GM18861 (cell line): ENCODE measurements around the gene HAO2.
"Not testable (repeated sequence)": the region's sequence is repeated elsewhere in the genome, so short reads cannot be mapped to it uniquely, and the experiment has no call there.

Experiments used
- ATAC-seq: cut with Tn5 transposase; IDR thresholded peaks from one replicate; pipeline ENCODE4 v1.9.1; 2021; ENCODE audit not compliant: unreplicated experiment

The HAO2 gene

GRCh38 chr1:119376594-119376993 lies 8.0 kb downstream of the HAO2 start:
- no peak for ATAC-seq

GRCh38 chr1:119377594-119377993 lies 9.0 kb downstream of the HAO2 start:
- ATAC-seq, result not testable (repeated sequence)

GRCh38 chr1:119379117-119379516 lies 10.5 kb downstream of the HAO2 start:
- no peak for ATAC-seq

GRCh38 chr1:119380304-119380703 lies 11.7 kb downstream of the HAO2 start:
- ATAC-seq, result no peak

GRCh38 chr1:119380983-119381662 lies 12.5 kb downstream of the HAO2 start:
- ATAC-seq, result no peak

- ATAC-seq, result no peak
Measured at GRCh38 chr1:119384591-119384990, 16.0 kb downstream of the HAO2 start.

- no peak for ATAC-seq
Measured at GRCh38 chr1:119385650-119386049, 17.1 kb downstream of the HAO2 start.

- ATAC-seq, result no peak
Measured at GRCh38 chr1:119387858-119388257, 19.3 kb downstream of the HAO2 start.

GRCh38 chr1:119388450-119388849 lies 19.9 kb downstream of the HAO2 start:
- ATAC-seq, result no peak

GRCh38 chr1:119390526-119390925 lies 21.9 kb downstream of the HAO2 start:
- ATAC-seq, result no peak

- ATAC-seq, result no peak
Measured at GRCh38 chr1:119391749-119392148, 23.2 kb downstream of the HAO2 start.

- ATAC-seq, result no peak
Measured at GRCh38 chr1:119394085-119394484, 25.5 kb downstream of the HAO2 start.

- ATAC-seq, result no peak
Measured at GRCh38 chr1:119396982-119397381, 28.4 kb downstream of the HAO2 start.

GRCh38 chr1:119397986-119398385 lies 29.4 kb downstream of the HAO2 start:
- ATAC-seq, result no peak

- ATAC-seq, result no peak
Measured at GRCh38 chr1:119404736-119405135, 36.2 kb downstream of the HAO2 start.

GRCh38 chr1:119409731-119410130 lies 41.1 kb downstream of the HAO2 start:
- no peak for ATAC-seq

GRCh38 chr1:119410961-119411360 lies 42.4 kb downstream of the HAO2 start:
- no peak for ATAC-seq

GRCh38 chr1:119414950-119415349 lies 46.4 kb downstream of the HAO2 start, which contains the start of gene HSD3B2:
TSS of gene HSD3B2 (plus strand) at chr1:119415150. CDS start at chr1:119415420, 270 bp downstream.
- ATAC-seq, result no peak

- no peak for ATAC-seq
Measured at GRCh38 chr1:119416006-119416640, 47.5 kb downstream of the HAO2 start.

GRCh38 chr1:119419109-119419508 lies 50.5 kb downstream of the HAO2 start:
- ATAC-seq, result no peak

GRCh38 chr1:119420638-119421037 lies 52.1 kb downstream of the HAO2 start:
- no peak for ATAC-seq

GRCh38 chr1:119422631-119423030 lies 54.0 kb downstream of the HAO2 start:
- no peak for ATAC-seq

- ATAC-seq, result no peak
Measured at GRCh38 chr1:119428991-119429390, 60.4 kb downstream of the HAO2 start.
